K562 (cell line): ENCODE results near the gene TMEM87B. TPM values are rescaled to one million over a fixed set of nuclear protein-coding genes. Genes with fewer than 3 reads are reported as not detected.

Source experiments
- ATAC-seq: fragments of 200-7000 bp; cut with Tn5 transposase; 3 replicates; pipeline ENCODE4 v1.9.1; 2020; ENCODE audit warnings: moderate library complexity
- BruUV-seq: library from RNA; stranded (reverse); fragments of 400-500 nt; replicated peaks from 2 replicates; lab custom pipeline; 2021; lab: Mats Ljungman, UMichigan
- CTCF ChIA-PET: fragments of 300-600 bp; formaldehyde crosslinking; extraction: SDS; loops from one replicate; lab custom pipeline; 2021; ENCODE audit warnings: low intra/inter-chr PET ratio; lab: Yijun Ruan, JAX
- POLR2A ChIA-PET: fragments of 300-600, 350-650 bp; sonication (Branson Sonifier 250); formaldehyde crosslinking; extraction: SDS; loops from one replicate; lab custom pipeline; 2021; ENCODE audit warnings: antibody characterized with exemption, inconsistent platforms; lab: Yijun Ruan, JAX
- DNase-seq, 4 experiments: peaks; one replicate each; pipeline versions ENCODE4 v3.0.0 to v3.0.0-alpha.2; 2011 to 2018; ENCODE audit warnings: low spot score in 3 of 4, mixed read lengths in 3 of 4; ENCODE audit errors: extremely low read depth in 1 of 4
- FAIRE-seq: peaks from 2 replicates; lab custom pipeline; 2011; peaks lifted over from hg19 to GRCh38; lab: Jason Lieb, UNC
- H2AFZ ChIP-seq: 2 replicates; pipeline ENCODE4 v1.6.0; 2011; ENCODE audit warnings: low read depth, low read length, control low read depth, inconsistent platforms
- H3K27ac ChIP-seq: fragments of 200-600 bp; 3 replicates; pipeline ENCODE4 v1.8.0; 2011; ENCODE audit warnings: low read depth, mild to moderate bottlenecking, control low read depth, inconsistent platforms, low read length, moderate library complexity, mixed read lengths; ENCODE audit errors: extremely low read depth
- H3K27me3 ChIP-seq, 2 experiments: fragments of 300-600 bp in 1 of 2; 2 replicates in 1 of 2; 3 replicates in 1 of 2; pipeline versions ENCODE4 v1.6.0 to v1.8.0; 2011; ENCODE audit warnings: inconsistent platforms in 2 of 2, low read length in 2 of 2, mild to moderate bottlenecking in 1 of 2, mixed read lengths in 1 of 2, moderate library complexity in 1 of 2; ENCODE audit not compliant: control insufficient read depth in 2 of 2, insufficient read depth in 2 of 2
- H3K36me3 ChIP-seq: fragments of 300-600 bp; 3 replicates; pipeline ENCODE4 v1.8.0; 2011; ENCODE audit warnings: mild to moderate bottlenecking, low read length, inconsistent platforms; ENCODE audit not compliant: control insufficient read depth, insufficient read depth
- H3K4me1 ChIP-seq, 2 experiments: fragments of 200-600 bp in 1 of 2; replicated peaks in 1 of 2; 2 replicates in 1 of 2; 3 replicates in 1 of 2; pipeline versions ENCODE4 v1.5.1 to v1.8.0; 2011; ENCODE audit warnings: inconsistent platforms in 2 of 2, low read length in 2 of 2, mild to moderate bottlenecking in 1 of 2, mixed read lengths in 1 of 2, moderate library complexity in 1 of 2; ENCODE audit not compliant: control insufficient read depth in 2 of 2, insufficient read depth in 2 of 2
- H3K4me2 ChIP-seq: 2 replicates; pipeline ENCODE4 v1.6.1; 2011; ENCODE audit warnings: low read length, control low read depth, inconsistent platforms, mixed read lengths; ENCODE audit not compliant: insufficient read depth
- H3K4me3 ChIP-seq: fragments of 200-600 bp; sonication (generic), shearing (Covaris generic); 2 replicates; pipeline ENCODE4 v1.5.1; 2016; ENCODE audit warnings: control low read depth, inconsistent platforms
- H3K79me2 ChIP-seq: fragments of 200-600 bp; 3 replicates; pipeline ENCODE4 v1.8.0; 2011; ENCODE audit warnings: low read length, inconsistent platforms; ENCODE audit not compliant: control insufficient read depth, insufficient read depth
- H3K9ac ChIP-seq, 2 experiments: 2 replicates each; pipeline versions ENCODE4 v1.6.0 to v1.6.1; 2011; ENCODE audit warnings: low read depth in 2 of 2, low read length in 2 of 2, control low read depth in 1 of 2, inconsistent platforms in 1 of 2, mild to moderate bottlenecking in 1 of 2, mixed read lengths in 1 of 2; ENCODE audit not compliant: insufficient read depth in 1 of 2
- H3K9me1 ChIP-seq: one replicate; pipeline ENCODE4 v1.6.0; 2011; ENCODE audit warnings: inconsistent platforms, mild to moderate bottlenecking, low read length, moderate library complexity; ENCODE audit not compliant: control insufficient read depth, insufficient read depth
- H3K9me3 ChIP-seq: replicated peaks from 2 replicates; pipeline ENCODE4 v1.5.1; 2011; ENCODE audit warnings: low read depth, low read length, inconsistent platforms; ENCODE audit not compliant: control insufficient read depth, insufficient read depth
- H4K20me1 ChIP-seq: replicated peaks from 2 replicates; pipeline ENCODE4 v1.6.1; 2011; ENCODE audit warnings: low read length, inconsistent platforms, mixed read lengths; ENCODE audit not compliant: control insufficient read depth, insufficient read depth
- FUS ChIP-seq: fragments of 200-400 bp; formaldehyde crosslinking; optimal IDR thresholded peaks from 2 replicates; pipeline ENCODE3; 2017; ENCODE audit warnings: low read depth, low read length
- KLF6 ChIP-seq: fragments of 250-450 bp; sonication (Bioruptor Pico); IDR thresholded peaks from 2 replicates; pipeline ENCODE4 v1.4.0; 2020; ENCODE audit warnings: mild to moderate bottlenecking, moderate library complexity, borderline replicate concordance
- POLR2AphosphoS5 ChIP-seq: IDR thresholded peaks from 2 replicates; pipeline ENCODE4 v1.6.1; 2011; ENCODE audit warnings: mild to moderate bottlenecking, low read depth, low read length, moderate library complexity; ENCODE audit not compliant: control insufficient read depth, insufficient read depth
- SIX5 ChIP-seq, 2 experiments: IDR thresholded peaks; 2 replicates each; pipeline ENCODE4 v1.6.1; 2011; ENCODE audit warnings: low read length in 2 of 2, borderline replicate concordance in 1 of 2, low read depth in 1 of 2, mild to moderate bottlenecking in 1 of 2, moderate library complexity in 1 of 2; ENCODE audit not compliant: insufficient read depth in 1 of 2
- SMAD3 ChIP-seq: fragments of 450-650 bp; formaldehyde crosslinking; conservative IDR thresholded peaks from 2 replicates; pipeline ENCODE4 v1.4.0; 2020; ENCODE audit warnings: mild to moderate bottlenecking
- TBL1XR1 ChIP-seq, 2 experiments: IDR thresholded peaks; 2 replicates each; pipeline ENCODE4 v1.6.1; 2012; ENCODE audit warnings: improper control_type of control experiment in 2 of 2, low read length in 2 of 2, mild to moderate bottlenecking in 1 of 2
- ZC3H8 ChIP-seq: fragments of 450-650 bp; IDR thresholded peaks from 2 replicates; pipeline ENCODE4 v1.6.1; 2017
- ZKSCAN1 ChIP-seq: fragments of 150-350 bp; IDR thresholded peaks from 2 replicates; pipeline ENCODE4 v1.6.1; 2016; ENCODE audit warnings: low read depth, low read length
- ZKSCAN3 ChIP-seq: fragments of 250-450 bp; sonication (Bioruptor Pico); IDR thresholded peaks from 2 replicates; pipeline ENCODE4 v1.4.0; 2020
- ZNF143 ChIP-seq: sonication (generic); formaldehyde crosslinking; IDR thresholded peaks from 2 replicates; pipeline ENCODE4 v1.9.0; 2022; ENCODE audit warnings: mild to moderate bottlenecking, missing genetic modification reagents
- ZNF253 ChIP-seq: fragments of 250-450 bp; sonication (Bioruptor Pico); conservative IDR thresholded peaks from 2 replicates; pipeline ENCODE4 v1.6.1; 2021; ENCODE audit warnings: mild to moderate bottlenecking
- whole genome bisulfite sequencing: fragments of 100-300 bp; shearing (Covaris generic); methylation state at CpG from one replicate; pipeline ENCODE4 v1.1.6; 2016; ENCODE audit warnings: low coverage, mixed read lengths; ENCODE audit not compliant: insufficient coverage; ENCODE audit errors: missing lambda C conversion rate; 5-methylcytosine and 5-hydroxymethylcytosine counted together
- in situ Hi-C: fragments of 300-500 bp; cut with MboI; formaldehyde crosslinking; loops from 4 replicates; pipeline ENCODE4 v1.15.0; 2018; ENCODE audit warnings: inconsistent platforms, mixed read lengths
- intact Hi-C: fragments of 100-400 bp; cut with micrococcal nuclease; formaldehyde crosslinking; loops from 2 replicates; pipeline ENCODE4 v1.14.2; 2022
- polyA plus RNA-seq, 8 experiments: library from polyadenylated mRNA; depleted of rRNA in 4 of 8; stranded (reverse) in 5 of 8; unstranded in 3 of 8; fragments of >200 nt; fragmentation: Nextera tagmentation in 2 of 8; fragmentation: Illumina TruSeq in 1 of 8; extraction: Ambion mirVana in 2 of 8; extraction: Trizol in 1 of 8; gene quantifications; 2 replicates each; pipeline versions ENCODE4 v1.2.1 to v1.2.3, GENCODE V29; 2011 to 2014; ENCODE audit warnings: inconsistent platforms in 1 of 8, missing spikeins in 1 of 8
- total RNA-seq, 7 experiments: library from RNA; depleted of rRNA in 6 of 7; stranded (reverse); fragments of >200 nt in 6 of 7; fragmentation: Illumina TruSeq in 2 of 7; extraction: Trizol in 2 of 7; gene quantifications; 2 replicates each; pipeline versions ENCODE4 v1.2.1 to v1.2.3, GENCODE V29; 2011 to 2021; ENCODE audit warnings: low replicate concordance in 1 of 7
- TF ChIP-seq, protein P1 (sequence below): fragments of 450-650 bp; formaldehyde crosslinking; IDR thresholded peaks from 2 replicates; pipeline ENCODE4 v1.4.0; 2020; ENCODE audit warnings: mild to moderate bottlenecking, moderate library complexity
- TF ChIP-seq, protein P2 (sequence below): sonication (generic); formaldehyde crosslinking; IDR thresholded peaks from 2 replicates; pipeline ENCODE4 v1.8.1; 2023; ENCODE audit warnings: mild to moderate bottlenecking, missing genetic modification reagents
- TF ChIP-seq, protein P3 (sequence below): fragments of 250-450 bp; sonication (Bioruptor Pico); IDR thresholded peaks from 2 replicates; pipeline ENCODE4 v1.8.0; 2022; ENCODE audit warnings: moderate library complexity, mild to moderate bottlenecking, inconsistent platforms
- TF ChIP-seq, protein P4 (sequence below), 2 experiments: fragments of 450-650 bp; conservative IDR thresholded peaks; 2 replicates each; pipeline ENCODE4 v1.6.1; 2017; ENCODE audit warnings: mild to moderate bottlenecking in 2 of 2, moderate library complexity in 2 of 2

Gene TMEM87B
- total and polyA plus RNA-seq, 9 of the 15 experiments (the other 6 are each of a cell fraction or from before 2014, with no cell fraction given), result 3.7 to 17.1 (median 11.0) TPM

DNA sequence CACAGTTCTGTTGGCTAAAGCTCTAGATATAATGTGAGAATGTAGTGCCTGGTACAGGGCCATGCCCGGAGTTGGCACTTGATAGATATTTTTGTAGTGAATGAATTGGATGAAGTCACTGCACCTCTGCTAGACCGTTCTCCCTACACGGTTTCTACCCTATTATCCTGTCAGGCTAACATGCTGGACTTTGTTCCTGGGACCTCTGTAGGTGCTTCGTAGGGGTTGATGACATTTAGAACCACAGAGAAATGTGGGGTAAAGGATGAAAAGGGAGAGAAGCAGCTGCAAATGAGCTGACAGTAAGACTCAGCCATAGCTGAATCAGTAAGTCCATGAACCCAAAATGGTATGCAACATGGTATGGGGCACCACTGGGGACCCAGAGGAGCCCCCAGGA lies 79.1 kb downstream of the TMEM87B start (continued):
- TF ChIP-seq TBL1XR1 (IDR thresholded peaks at IDR 0.05; ENCODE audit: low read length in 2 of 2) (no peak), POLR2AphosphoS5 (no peak), ZC3H8 (no peak)
- TF ChIP-seq, protein P1, sequence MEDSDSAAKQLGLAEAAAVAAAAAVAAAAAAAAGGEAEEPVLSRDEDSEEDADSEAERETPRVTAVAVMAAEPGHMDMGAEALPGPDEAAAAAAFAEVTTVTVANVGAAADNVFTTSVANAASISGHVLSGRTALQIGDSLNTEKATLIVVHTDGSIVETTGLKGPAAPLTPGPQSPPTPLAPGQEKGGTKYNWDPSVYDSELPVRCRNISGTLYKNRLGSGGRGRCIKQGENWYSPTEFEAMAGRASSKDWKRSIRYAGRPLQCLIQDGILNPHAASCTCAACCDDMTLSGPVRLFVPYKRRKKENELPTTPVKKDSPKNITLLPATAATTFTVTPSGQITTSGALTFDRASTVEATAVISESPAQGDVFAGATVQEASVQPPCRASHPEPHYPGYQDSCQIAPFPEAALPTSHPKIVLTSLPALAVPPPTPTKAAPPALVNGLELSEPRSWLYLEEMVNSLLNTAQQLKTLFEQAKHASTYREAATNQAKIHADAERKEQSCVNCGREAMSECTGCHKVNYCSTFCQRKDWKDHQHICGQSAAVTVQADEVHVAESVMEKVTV, result no peak
- TF ChIP-seq, protein P2, sequence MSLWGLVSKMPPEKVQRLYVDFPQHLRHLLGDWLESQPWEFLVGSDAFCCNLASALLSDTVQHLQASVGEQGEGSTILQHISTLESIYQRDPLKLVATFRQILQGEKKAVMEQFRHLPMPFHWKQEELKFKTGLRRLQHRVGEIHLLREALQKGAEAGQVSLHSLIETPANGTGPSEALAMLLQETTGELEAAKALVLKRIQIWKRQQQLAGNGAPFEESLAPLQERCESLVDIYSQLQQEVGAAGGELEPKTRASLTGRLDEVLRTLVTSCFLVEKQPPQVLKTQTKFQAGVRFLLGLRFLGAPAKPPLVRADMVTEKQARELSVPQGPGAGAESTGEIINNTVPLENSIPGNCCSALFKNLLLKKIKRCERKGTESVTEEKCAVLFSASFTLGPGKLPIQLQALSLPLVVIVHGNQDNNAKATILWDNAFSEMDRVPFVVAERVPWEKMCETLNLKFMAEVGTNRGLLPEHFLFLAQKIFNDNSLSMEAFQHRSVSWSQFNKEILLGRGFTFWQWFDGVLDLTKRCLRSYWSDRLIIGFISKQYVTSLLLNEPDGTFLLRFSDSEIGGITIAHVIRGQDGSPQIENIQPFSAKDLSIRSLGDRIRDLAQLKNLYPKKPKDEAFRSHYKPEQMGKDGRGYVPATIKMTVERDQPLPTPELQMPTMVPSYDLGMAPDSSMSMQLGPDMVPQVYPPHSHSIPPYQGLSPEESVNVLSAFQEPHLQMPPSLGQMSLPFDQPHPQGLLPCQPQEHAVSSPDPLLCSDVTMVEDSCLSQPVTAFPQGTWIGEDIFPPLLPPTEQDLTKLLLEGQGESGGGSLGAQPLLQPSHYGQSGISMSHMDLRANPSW, result no peak
- TF ChIP-seq, all 486 proteins: peak for 0

DNA sequence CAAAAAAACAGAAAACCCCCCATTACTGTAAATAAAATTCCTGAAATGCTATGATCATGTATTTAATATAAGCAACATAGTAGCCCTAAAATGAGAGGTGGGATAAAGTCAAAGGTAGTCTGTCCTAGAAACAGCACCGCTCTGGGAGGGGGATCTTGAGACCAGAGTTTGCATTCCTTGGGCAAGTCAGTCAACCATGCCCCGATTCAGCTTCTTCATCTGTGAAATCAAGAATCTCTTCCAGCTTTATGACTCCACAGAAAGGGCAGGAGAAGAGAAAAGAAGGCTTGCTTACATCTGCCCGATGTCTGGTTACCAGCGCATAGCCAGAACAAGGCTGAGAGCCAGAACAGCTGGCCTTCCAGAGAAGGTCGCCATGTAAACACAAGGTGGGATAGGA lies 81.0 kb downstream of the TMEM87B start:
- BruUV-seq, result no TSS peak
- CTCF ChIA-PET, result no interaction called here
- intact Hi-C loops, result no loop called here
- TF ChIP-seq SMAD3 (CRISPR knock-in tag) (no peak), ZNF253 (CRISPR knock-in tag) (no peak), ZKSCAN1 (no peak), SIX5 (IDR thresholded peaks at IDR 0.05; ENCODE audit: borderline replicate concordance in 1 of 2, insufficient read depth in 1 of 2, low read depth in 1 of 2, low read length in 2 of 2) (no peak), KLF6 (CRISPR knock-in tag) (no peak), FUS (no peak), ZKSCAN3 (CRISPR knock-in tag) (no peak), ZNF143 (CRISPR knock-in tag) (no peak)
- TF ChIP-seq, protein P3, sequence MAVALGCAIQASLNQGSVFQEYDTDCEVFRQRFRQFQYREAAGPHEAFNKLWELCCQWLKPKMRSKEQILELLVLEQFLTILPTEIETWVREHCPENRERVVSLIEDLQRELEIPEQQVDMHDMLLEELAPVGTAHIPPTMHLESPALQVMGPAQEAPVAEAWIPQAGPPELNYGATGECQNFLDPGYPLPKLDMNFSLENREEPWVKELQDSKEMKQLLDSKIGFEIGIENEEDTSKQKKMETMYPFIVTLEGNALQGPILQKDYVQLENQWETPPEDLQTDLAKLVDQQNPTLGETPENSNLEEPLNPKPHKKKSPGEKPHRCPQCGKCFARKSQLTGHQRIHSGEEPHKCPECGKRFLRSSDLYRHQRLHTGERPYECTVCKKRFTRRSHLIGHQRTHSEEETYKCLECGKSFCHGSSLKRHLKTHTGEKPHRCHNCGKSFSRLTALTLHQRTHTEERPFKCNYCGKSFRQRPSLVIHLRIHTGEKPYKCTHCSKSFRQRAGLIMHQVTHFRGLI (CRISPR knock-in tag), result no peak
- TF ChIP-seq, protein P4, sequence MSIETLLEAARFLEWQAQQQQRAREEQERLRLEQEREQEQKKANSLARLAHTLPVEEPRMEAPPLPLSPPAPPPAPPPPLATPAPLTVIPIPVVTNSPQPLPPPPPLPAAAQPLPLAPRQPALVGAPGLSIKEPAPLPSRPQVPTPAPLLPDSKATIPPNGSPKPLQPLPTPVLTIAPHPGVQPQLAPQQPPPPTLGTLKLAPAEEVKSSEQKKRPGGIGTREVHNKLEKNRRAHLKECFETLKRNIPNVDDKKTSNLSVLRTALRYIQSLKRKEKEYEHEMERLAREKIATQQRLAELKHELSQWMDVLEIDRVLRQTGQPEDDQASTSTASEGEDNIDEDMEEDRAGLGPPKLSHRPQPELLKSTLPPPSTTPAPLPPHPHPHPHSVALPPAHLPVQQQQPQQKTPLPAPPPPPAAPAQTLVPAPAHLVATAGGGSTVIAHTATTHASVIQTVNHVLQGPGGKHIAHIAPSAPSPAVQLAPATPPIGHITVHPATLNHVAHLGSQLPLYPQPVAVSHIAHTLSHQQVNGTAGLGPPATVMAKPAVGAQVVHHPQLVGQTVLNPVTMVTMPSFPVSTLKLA (conservative IDR thresholded peaks at IDR 0.05), result no peak

More for the DNA sequence above, 81.0 kb downstream of the TMEM87B start:
- WGBS, result 11% methylated on average over 5 of the region's 5 CpGs
- Histone ChIP-seq H2AFZ (no peak overlapping the region), H3K36me3 (no peaks in the 10 kb centered on the region), H3K4me2 (no peak overlapping the region), H3K27me3 (peaks cover 19 to 26% of the 10 kb centered on the region in 2 experiments; a peak in 4 of 5 replicates), H3K9me3 (no peaks in the 10 kb centered on the region), H3K79me2 (no peaks in the 10 kb centered on the region), H3K9ac (no peak overlapping the region), H3K27ac (no peak overlapping the region), H3K9me1 (no peaks in the 10 kb centered on the region), H3K4me3 (no peak overlapping the region), H3K4me1 (peaks cover 0 to 10% of the 10 kb centered on the region in 2 experiments; a peak in 3 of 5 replicates), H4K20me1 (no peaks in the 10 kb centered on the region)
- ATAC-seq (no peak), DNase-seq (no peak), FAIRE-seq (peak; percentile 37)
- in situ Hi-C loops, result no loop called here
- POLR2A ChIA-PET, result interaction anchor here (0.7 to 1.1 kb wide), 2 partner anchors 9 to 569 kb away, joined by 3 read pairs; no protein-coding TSS in a partner anchor
